ENCODE measurements around the gene ACAP3.

Gene ACAP3

DNA sequence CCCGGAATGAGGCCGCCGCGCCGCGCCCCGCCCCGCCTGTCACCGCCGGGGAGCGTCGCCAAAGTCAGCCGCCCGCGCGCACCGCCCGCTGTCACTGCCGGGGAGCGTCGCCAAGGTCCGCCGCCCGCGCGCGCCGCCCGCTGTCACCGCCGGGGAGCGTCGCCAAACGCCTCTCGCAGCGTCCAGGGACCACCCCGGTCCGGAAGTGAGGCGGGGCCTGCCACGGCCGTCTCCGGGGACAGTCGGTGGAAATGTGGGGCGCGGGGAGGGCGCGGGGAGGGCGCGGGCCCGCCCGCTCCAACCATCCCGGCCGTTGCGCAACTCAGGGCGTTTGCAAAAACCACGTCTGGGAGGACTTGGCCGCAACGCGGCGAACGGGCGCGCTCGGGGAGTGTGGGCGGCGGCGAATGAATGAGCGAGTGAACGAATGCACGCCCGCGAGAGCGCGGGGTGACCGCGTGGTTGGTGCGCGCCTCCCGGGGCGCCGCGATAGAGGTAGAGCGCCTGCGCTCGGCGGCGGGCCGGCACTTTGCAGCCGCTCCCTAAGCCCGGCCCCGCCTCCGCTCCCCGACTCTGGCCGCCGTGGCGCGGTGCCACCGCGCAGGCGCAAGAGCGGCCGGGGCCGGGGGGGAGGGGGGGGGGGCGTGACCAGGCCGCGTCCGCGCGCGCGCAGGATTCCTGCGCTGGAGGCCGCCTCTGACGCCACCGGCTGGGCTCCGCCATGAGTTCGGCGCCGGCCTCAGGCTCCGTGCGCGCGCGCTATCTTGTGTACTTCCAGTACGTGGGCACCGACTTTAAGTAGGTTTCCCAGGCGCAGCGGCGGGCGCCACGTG is at the start of gene ACAP3, which contains the start of gene PUSL1:
Gene ACAP3, minus strand, starts transcription at position 8 of the 833 bp plus-strand sequence. CDS start 115 bp downstream, outside the sequence.
Gene PUSL1, plus strand, starts transcription at position 675 of the 833 bp plus-strand sequence. Its CDS starts 47 bp downstream, at position 722.
- TF ChIP-seq CTCF (IDR thresholded peaks at IDR 0.05; ENCODE audit: control insufficient read depth, extremely low read depth, insufficient read depth), result no peak
- DNase-seq (ENCODE audit: low read depth), result peak; percentile 63
- H3K4me3 ChIP-seq (ENCODE audit: low read depth, low read length), result peak within 1 kb of the TSS; percentile 66

- no peak overlapping the region for H3K4me3 ChIP-seq (ENCODE audit: low read depth, low read length)
- no peak for TF ChIP-seq CTCF (IDR thresholded peaks at IDR 0.05; ENCODE audit: control insufficient read depth, extremely low read depth, insufficient read depth)
- DNase-seq (ENCODE audit: low read depth), result no peak
Measured at GRCh38 chr1:1356796-1357401, 49.2 kb upstream of the ACAP3 start.

GRCh38 chr1:1356166-1356795 is 48.6 kb upstream of the ACAP3 start:
- no peak for DNase-seq (ENCODE audit: low read depth)
- TF ChIP-seq CTCF (IDR thresholded peaks at IDR 0.05; ENCODE audit: control insufficient read depth, extremely low read depth, insufficient read depth), result no peak
- peak overlapping the region; percentile 41 for H3K4me3 ChIP-seq (ENCODE audit: low read depth, low read length)

GRCh38 chr1:1355416-1355815 is 47.7 kb upstream of the ACAP3 start:
- peak overlapping the region; percentile 41 for H3K4me3 ChIP-seq (ENCODE audit: low read depth, low read length)
- TF ChIP-seq CTCF (IDR thresholded peaks at IDR 0.05; ENCODE audit: control insufficient read depth, extremely low read depth, insufficient read depth), result no peak
- no peak for DNase-seq (ENCODE audit: low read depth)

- DNase-seq (ENCODE audit: low read depth), result no peak
- TF ChIP-seq CTCF (IDR thresholded peaks at IDR 0.05; ENCODE audit: control insufficient read depth, extremely low read depth, insufficient read depth), result no peak
- peak overlapping the region; percentile 41 for H3K4me3 ChIP-seq (ENCODE audit: low read depth, low read length)
Measured at GRCh38 chr1:1354271-1355247, 46.8 kb upstream of the ACAP3 start.
